ENCODE measurements around the gene SORBS1.

The SORBS1 gene

DNA sequence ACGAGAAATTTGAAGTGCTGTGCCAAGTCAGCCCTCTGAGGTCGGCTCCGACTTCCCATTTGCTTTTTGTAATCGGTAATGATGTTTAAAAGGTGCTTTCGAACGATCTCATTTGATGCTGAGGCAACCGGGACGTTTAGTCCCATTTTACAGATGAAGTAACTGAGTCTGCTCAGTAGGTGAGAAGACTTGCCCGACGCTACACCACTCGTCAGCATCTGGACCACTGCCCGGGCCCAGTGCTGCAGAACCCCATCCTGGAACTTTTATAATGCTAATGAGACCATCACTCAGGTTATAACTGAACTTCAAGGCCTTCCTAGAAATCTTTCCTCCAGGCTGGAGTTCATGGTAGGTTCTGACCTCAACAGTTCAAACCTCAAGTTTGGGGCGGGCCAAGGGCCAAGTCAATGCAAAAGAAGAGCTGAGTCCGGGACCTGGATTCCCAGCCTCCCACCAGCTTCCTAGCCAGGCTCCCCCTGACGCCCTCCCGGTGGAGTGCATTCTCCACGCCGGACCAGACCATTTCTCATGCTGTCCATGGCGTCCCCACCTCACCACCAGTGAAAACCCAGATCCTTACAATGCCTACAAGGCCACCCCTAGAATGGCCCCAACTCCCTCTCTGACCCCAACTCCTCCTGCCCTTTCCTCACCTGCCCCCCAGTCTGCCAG is 269.7 kb downstream of the SORBS1 start (continued):
- TF ChIP-seq, protein P1, sequence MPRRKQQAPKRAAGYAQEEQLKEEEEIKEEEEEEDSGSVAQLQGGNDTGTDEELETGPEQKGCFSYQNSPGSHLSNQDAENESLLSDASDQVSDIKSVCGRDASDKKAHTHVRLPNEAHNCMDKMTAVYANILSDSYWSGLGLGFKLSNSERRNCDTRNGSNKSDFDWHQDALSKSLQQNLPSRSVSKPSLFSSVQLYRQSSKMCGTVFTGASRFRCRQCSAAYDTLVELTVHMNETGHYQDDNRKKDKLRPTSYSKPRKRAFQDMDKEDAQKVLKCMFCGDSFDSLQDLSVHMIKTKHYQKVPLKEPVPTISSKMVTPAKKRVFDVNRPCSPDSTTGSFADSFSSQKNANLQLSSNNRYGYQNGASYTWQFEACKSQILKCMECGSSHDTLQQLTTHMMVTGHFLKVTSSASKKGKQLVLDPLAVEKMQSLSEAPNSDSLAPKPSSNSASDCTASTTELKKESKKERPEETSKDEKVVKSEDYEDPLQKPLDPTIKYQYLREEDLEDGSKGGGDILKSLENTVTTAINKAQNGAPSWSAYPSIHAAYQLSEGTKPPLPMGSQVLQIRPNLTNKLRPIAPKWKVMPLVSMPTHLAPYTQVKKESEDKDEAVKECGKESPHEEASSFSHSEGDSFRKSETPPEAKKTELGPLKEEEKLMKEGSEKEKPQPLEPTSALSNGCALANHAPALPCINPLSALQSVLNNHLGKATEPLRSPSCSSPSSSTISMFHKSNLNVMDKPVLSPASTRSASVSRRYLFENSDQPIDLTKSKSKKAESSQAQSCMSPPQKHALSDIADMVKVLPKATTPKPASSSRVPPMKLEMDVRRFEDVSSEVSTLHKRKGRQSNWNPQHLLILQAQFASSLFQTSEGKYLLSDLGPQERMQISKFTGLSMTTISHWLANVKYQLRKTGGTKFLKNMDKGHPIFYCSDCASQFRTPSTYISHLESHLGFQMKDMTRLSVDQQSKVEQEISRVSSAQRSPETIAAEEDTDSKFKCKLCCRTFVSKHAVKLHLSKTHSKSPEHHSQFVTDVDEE (CRISPR knock-in tag; IDR thresholded peaks at IDR 0.05), result no peak
- no peak for TF ChIP-seq ZNF565 (CRISPR knock-in tag; conservative IDR thresholded peaks at IDR 0.05; ENCODE audit: low read depth)
- no peak for TF ChIP-seq GLIS3 (CRISPR knock-in tag; IDR thresholded peaks at IDR 0.05)

- peak; percentile 92 for ATAC-seq
- TF ChIP-seq GLIS3 (CRISPR knock-in tag; IDR thresholded peaks at IDR 0.05), result no peak
- TF ChIP-seq ZNF70 (CRISPR knock-in tag; IDR thresholded peaks at IDR 0.05), result no peak
- no peak for TF ChIP-seq ZC3H10 (CRISPR knock-in tag; IDR thresholded peaks at IDR 0.05)
- TF ChIP-seq ZNF8 (CRISPR knock-in tag; IDR thresholded peaks at IDR 0.05), result no peak
- TF ChIP-seq, protein P2, sequence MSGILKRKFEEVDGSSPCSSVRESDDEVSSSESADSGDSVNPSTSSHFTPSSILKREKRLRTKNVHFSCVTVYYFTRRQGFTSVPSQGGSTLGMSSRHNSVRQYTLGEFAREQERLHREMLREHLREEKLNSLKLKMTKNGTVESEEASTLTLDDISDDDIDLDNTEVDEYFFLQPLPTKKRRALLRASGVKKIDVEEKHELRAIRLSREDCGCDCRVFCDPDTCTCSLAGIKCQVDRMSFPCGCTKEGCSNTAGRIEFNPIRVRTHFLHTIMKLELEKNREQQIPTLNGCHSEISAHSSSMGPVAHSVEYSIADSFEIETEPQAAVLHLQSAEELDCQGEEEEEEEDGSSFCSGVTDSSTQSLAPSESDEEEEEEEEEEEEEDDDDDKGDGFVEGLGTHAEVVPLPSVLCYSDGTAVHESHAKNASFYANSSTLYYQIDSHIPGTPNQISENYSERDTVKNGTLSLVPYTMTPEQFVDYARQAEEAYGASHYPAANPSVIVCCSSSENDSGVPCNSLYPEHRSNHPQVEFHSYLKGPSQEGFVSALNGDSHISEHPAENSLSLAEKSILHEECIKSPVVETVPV (CRISPR knock-in tag; IDR thresholded peaks at IDR 0.05), result no peak
- TF ChIP-seq CSDC2 (CRISPR knock-in tag; IDR thresholded peaks at IDR 0.05), result no peak
- no peak for TF ChIP-seq BACH2 (CRISPR knock-in tag; IDR thresholded peaks at IDR 0.05; ENCODE audit: borderline replicate concordance)
- no peak for TF ChIP-seq SNAI2 (CRISPR knock-in tag; IDR thresholded peaks at IDR 0.05)
- no peak for TF ChIP-seq ESRRG (CRISPR knock-in tag; IDR thresholded peaks at IDR 0.05)
- TF ChIP-seq, protein P3, sequence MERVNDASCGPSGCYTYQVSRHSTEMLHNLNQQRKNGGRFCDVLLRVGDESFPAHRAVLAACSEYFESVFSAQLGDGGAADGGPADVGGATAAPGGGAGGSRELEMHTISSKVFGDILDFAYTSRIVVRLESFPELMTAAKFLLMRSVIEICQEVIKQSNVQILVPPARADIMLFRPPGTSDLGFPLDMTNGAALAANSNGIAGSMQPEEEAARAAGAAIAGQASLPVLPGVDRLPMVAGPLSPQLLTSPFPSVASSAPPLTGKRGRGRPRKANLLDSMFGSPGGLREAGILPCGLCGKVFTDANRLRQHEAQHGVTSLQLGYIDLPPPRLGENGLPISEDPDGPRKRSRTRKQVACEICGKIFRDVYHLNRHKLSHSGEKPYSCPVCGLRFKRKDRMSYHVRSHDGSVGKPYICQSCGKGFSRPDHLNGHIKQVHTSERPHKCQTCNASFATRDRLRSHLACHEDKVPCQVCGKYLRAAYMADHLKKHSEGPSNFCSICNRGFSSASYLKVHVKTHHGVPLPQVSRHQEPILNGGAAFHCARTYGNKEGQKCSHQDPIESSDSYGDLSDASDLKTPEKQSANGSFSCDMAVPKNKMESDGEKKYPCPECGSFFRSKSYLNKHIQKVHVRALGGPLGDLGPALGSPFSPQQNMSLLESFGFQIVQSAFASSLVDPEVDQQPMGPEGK (CRISPR knock-in tag; IDR thresholded peaks at IDR 0.05; ENCODE audit: borderline replicate concordance), result no peak
These were observed 270.5 kb downstream of the SORBS1 start, which contains the start of gene PDLIM1 for GRCh38 chr10:95290461-95291364. Gene PDLIM1 (minus strand): TSS chr10:95291003. CDS start chr10:95290915, 88 bp downstream.

DNA sequence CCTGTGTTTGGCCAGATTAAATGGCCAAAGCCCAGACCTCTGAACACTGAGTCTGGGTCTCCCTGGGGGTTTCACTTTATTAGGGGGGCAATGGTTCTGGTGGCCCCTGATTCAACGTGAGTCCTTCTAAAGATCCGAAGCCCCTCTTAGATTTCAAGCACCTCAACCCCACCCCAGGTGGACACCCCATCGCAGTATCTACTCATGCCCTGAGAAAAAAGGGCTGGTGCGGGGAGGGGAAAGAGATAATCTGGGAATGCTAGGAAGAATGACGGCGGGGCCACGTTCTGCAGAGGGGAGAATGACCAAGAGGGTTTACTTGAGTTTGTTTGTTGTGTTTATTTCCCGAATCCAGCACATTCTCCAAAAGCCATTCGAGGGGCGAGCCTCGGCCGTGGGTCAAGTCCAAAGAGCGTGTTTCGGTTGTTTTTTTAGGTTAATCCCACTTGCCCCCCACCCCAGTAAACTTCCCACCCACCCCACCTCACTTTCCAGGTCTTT is 271.2 kb downstream of the SORBS1 start:
- ATAC-seq, result no peak
- no peak for TF ChIP-seq ZNF8 (CRISPR knock-in tag; IDR thresholded peaks at IDR 0.05)

DNA sequence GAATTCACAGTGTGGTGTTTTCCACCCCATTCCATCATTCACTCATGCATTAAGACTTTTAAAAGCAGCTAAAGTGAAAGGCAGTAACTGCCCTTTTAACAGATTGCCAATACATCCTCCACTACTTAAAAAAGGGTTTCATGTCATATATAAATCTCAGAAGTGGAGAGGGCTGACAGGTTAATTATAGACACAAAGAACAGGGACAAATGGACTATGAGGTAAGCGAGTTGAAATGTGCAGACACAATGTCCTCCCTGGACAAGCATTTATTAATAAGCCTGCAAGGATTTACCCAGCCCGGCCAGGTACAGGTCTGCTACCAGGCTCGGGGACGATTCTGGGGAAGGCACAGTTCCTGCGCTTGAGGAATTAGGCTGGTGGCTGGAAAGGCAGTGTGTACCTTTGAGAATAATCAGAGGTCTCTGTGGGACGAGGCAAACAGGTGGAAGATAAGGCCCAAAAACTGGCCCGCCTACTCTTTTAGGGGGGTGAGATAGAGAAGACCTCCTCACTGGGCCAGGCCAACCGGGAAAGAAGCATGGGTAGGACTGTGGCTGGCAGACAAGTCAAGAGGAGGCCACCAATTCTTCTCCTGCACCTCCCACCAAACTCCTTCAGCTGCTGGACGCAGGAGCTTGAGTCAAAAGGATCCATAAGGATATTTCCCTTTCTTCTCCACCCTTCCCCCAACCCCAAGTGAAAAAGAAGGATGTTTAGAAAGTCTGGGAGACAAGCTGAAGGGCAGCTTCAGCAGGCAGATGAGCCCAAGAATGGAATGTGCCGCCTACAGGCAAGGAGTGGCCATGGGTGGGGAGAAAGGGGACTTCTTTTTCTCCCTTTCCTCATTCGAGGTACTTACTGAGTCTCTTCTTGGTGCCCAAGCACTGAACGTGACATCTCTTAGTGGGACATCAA is 271.9 kb downstream of the SORBS1 start:
- peak; percentile 7; the same call in 1 of the 3 replicates for ATAC-seq
- TF ChIP-seq TOX (CRISPR knock-in tag; IDR thresholded peaks at IDR 0.05; ENCODE audit: borderline replicate concordance) (no peak), ISL1 (CRISPR knock-in tag; IDR thresholded peaks at IDR 0.05) (0 out of 2 replicates have a peak, but pooled peaks have one; percentile 25)

GRCh38 chr10:95288303-95288702 is 272.9 kb downstream of the SORBS1 start:
- ATAC-seq, result no peak

More at GRCh38 chr10:95288303-95288702, 272.9 kb downstream of the SORBS1 start:
- no peak for TF ChIP-seq ZFP30 (CRISPR knock-in tag; IDR thresholded peaks at IDR 0.05)
- TF ChIP-seq POU6F1 (CRISPR knock-in tag; IDR thresholded peaks at IDR 0.05; ENCODE audit: borderline replicate concordance, low read depth), result no peak
- no peak for TF ChIP-seq RARB (CRISPR knock-in tag; IDR thresholded peaks at IDR 0.05)
- no peak for TF ChIP-seq ZFP3 (CRISPR knock-in tag; IDR thresholded peaks at IDR 0.05)
- TF ChIP-seq CSDC2 (CRISPR knock-in tag; IDR thresholded peaks at IDR 0.05), result no peak
- no peak for TF ChIP-seq OSR1 (CRISPR knock-in tag; IDR thresholded peaks at IDR 0.05)
- TF ChIP-seq ESRRG (CRISPR knock-in tag; IDR thresholded peaks at IDR 0.05), result no peak
- TF ChIP-seq, protein P4, sequence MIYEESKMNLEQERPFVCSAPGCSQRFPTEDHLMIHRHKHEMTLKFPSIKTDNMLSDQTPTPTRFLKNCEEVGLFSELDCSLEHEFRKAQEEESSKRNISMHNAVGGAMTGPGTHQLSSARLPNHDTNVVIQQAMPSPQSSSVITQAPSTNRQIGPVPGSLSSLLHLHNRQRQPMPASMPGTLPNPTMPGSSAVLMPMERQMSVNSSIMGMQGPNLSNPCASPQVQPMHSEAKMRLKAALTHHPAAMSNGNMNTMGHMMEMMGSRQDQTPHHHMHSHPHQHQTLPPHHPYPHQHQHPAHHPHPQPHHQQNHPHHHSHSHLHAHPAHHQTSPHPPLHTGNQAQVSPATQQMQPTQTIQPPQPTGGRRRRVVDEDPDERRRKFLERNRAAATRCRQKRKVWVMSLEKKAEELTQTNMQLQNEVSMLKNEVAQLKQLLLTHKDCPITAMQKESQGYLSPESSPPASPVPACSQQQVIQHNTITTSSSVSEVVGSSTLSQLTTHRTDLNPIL (CRISPR knock-in tag; IDR thresholded peaks at IDR 0.05; ENCODE audit: low read depth), result no peak
- TF ChIP-seq GLIS3 (CRISPR knock-in tag; IDR thresholded peaks at IDR 0.05), result no peak
- TF ChIP-seq ZC3H10 (CRISPR knock-in tag; IDR thresholded peaks at IDR 0.05), result no peak
- TF ChIP-seq SNAI2 (CRISPR knock-in tag; IDR thresholded peaks at IDR 0.05), result no peak
- TF ChIP-seq ZNF565 (CRISPR knock-in tag; conservative IDR thresholded peaks at IDR 0.05; ENCODE audit: low read depth), result no peak
- no peak for TF ChIP-seq ZNF70 (CRISPR knock-in tag; IDR thresholded peaks at IDR 0.05)
- no peak for TF ChIP-seq TOX (CRISPR knock-in tag; IDR thresholded peaks at IDR 0.05; ENCODE audit: borderline replicate concordance)

Measured in SK-N-SH treated with all-trans-retinoic acid at 6 μM for 48 hours (cell line).